Measurements from ENCODE around the gene COQ2.
"Not testable (repeated sequence)": the region's sequence is repeated elsewhere in the genome, so short reads cannot be mapped to it uniquely, and the experiment has no call there.

DNA sequence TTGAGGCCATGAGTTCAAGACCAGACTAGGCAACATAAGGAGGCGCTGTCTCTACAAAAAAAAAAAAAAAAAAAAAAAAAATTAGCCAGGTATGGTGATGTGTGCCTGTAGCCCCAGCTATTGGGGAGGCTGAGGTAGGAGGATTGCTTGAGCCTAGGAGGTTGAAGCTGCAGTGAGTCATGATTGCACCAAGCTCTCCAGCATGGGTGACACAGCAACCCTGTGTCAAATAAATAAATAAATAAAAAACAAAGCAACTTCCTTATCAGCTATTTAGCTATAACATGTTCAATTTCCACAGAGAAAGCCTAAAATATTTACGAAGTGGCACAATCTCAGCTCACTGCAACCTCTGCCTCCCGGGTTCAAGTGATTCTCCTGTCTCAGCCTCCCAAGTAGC is 10.7 kb downstream of the COQ2 start:
- TF ChIP-seq POLR2A, POLR2AphosphoS5, CTCF (IDR thresholded peaks at IDR 0.05): not testable (repeated sequence)

Data from sigmoid colon (tissue), 4 donors.